Activated CD4-positive, alpha-beta T cell treated with anti-CD3 and anti-CD28 coated beads for 36 hours (primary cell): ENCODE data around the gene VEPH1. TPM values are rescaled to one million over a fixed set of nuclear protein-coding genes. Genes with fewer than 3 reads are reported as not detected.
A peak's percentile ranks its signal among the peaks of the same experiment; 100 is the strongest.

ENCODE experiments used
- ATAC-seq: fragments of 200-7000 bp; cut with Tn5 transposase; one replicate; pipeline ENCODE4 v1.10.0; 2021; ENCODE audit warnings: mild to moderate bottlenecking, moderate library complexity
- CTCF ChIA-PET: fragments of 350-600 bp; sonication (Branson Sonifier 250); formaldehyde crosslinking; loops from one replicate; lab custom pipeline; 2021; ENCODE audit warnings: antibody characterized with exemption; lab: Charles Lee
- POLR2A ChIA-PET: fragments of 350-600 bp; sonication (Branson Sonifier 250); formaldehyde crosslinking; loops from one replicate; lab custom pipeline; 2021; ENCODE audit warnings: antibody characterized with exemption, inconsistent platforms; lab: Charles Lee
- DNase-seq: peaks from one replicate; pipeline ENCODE4 v3.0.0-alpha.2; 2020
- H3K27ac Mint-ChIP-seq: one replicate; pipeline ENCODE4 v1.8.0; 2021; ENCODE audit warnings: mixed read lengths
- H3K27me3 Mint-ChIP-seq: one replicate; pipeline ENCODE4 v1.8.0; 2021; ENCODE audit warnings: mixed read lengths
- H3K36me3 Mint-ChIP-seq: one replicate; pipeline ENCODE4 v1.8.0; 2021; ENCODE audit warnings: low read depth, mixed read lengths
- H3K4me1 Mint-ChIP-seq: one replicate; pipeline ENCODE4 v1.8.0; 2021; ENCODE audit warnings: mixed read lengths
- H3K4me3 Mint-ChIP-seq: one replicate; pipeline ENCODE4 v1.8.0; 2021; ENCODE audit warnings: mild to moderate bottlenecking, moderate library complexity, mixed read lengths
- H3K9me3 Mint-ChIP-seq: one replicate; pipeline ENCODE4 v1.8.0; 2021; ENCODE audit warnings: low read depth, mixed read lengths
- intact Hi-C, 2 experiments: fragments of 100-400 bp; cut with DNase I in 1 of 2; cut with micrococcal nuclease in 1 of 2; formaldehyde crosslinking; loops; one replicate each; pipeline versions ENCODE4 v1.14.2 to v1.15.1; 2022 to 2024; cut with DNase I, micrococcal nuclease
- total RNA-seq, 2 experiments: library from RNA; stranded (reverse); gene quantifications; one replicate each; pipeline ENCODE4 v1.2.3, GENCODE V29; 2021

Gene VEPH1
- total RNA-seq = not detected

DNA sequence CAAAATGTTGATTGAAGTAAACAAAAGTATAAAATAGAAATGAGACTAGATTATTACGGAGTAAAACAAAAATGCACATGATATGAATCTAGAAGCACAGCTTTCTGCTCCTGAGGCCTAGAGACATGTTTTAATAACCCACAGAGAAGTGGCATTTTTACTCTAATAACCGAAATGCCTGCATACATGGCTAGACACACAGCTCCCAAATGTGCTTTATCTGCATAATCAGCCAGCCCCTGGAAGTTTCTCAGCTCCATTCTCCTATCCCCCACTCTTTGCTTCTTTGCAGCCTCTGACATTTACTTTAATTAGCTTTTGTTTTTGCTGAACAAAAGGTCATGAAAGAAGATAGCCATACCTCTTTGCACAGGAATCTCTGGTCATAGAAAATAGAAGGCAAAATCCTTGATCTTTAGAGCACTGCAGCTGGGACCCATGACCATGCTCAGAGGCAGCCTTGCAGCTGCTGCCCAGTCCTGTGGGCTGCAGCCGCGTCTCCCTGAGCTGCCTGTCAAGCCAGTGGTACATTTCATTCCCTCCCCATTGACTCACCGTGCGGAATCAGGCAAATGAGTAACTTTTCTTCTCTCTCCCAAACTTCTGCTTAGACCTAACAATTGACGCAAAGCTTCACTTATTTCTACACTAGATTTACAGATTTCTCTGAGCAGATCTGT, at the start of gene VEPH1:
VEPH1 (minus strand) TSS at position 501 of the 680 bp plus-strand sequence. CDS start 8,067 bp downstream, outside the sequence.
- POLR2A ChIA-PET = interaction anchor here (0.7 kb wide), 1 partner anchor 104 kb away, joined by 3 read pairs; no protein-coding TSS in a partner anchor
- Mint-ChIP-seq H3K27me3 (peaks cover 28% of the 10 kb centered on the region), H3K36me3 (no peaks in the 10 kb centered on the region), H3K27ac (no peak within 1 kb of the TSS), H3K4me3 (no peak within 1 kb of the TSS), H3K9me3 (no peaks in the 10 kb centered on the region), H3K4me1 (peaks cover 6% of the 10 kb centered on the region)
- CTCF ChIA-PET = interaction anchor here (0.8 kb wide), 1 partner anchor 299 kb away, joined by 3 read pairs; no protein-coding TSS in a partner anchor
- ATAC-seq (no peak), DNase-seq (no peak)
- intact Hi-C loops = no loop called here

DNA sequence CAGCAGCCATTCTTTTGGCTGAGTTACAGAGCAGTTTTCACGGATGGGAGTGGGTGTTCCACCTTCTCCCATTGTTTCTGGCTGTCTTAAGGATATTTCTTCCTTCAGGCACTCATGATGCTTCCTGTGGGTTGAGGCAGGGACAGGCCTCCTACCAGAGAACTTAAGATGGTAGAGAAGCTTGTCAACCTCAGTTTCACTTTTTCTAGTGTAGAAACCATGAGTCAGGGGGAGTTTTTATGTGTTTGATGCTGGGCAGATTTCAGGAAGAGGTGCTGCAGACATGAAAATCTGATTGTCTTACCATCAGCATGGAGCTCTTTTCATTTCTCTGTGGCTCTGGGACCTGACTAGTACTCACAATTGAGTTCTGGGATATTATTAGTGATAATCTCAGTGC, 48.7 kb upstream of the VEPH1 start:
- no peaks in the 10 kb centered on the region for H3K36me3 Mint-ChIP-seq
- intact Hi-C loops = no loop called here
- H3K27ac Mint-ChIP-seq = no peak overlapping the region
- H3K9me3 Mint-ChIP-seq = peaks cover 7% of the 10 kb centered on the region
- H3K27me3 Mint-ChIP-seq = peaks cover 8% of the 10 kb centered on the region
- peaks cover 2% of the 10 kb centered on the region for H3K4me1 Mint-ChIP-seq
- DNase-seq (no peak), ATAC-seq (peak; percentile 73)
- no peak overlapping the region for H3K4me3 Mint-ChIP-seq
- ChIA-PET CTCF (interaction anchor here (0.7 kb wide), 1 partner anchor 199 kb away, joined by 5 read pairs; no protein-coding TSS in a partner anchor), POLR2A (no interaction called here)

DNA sequence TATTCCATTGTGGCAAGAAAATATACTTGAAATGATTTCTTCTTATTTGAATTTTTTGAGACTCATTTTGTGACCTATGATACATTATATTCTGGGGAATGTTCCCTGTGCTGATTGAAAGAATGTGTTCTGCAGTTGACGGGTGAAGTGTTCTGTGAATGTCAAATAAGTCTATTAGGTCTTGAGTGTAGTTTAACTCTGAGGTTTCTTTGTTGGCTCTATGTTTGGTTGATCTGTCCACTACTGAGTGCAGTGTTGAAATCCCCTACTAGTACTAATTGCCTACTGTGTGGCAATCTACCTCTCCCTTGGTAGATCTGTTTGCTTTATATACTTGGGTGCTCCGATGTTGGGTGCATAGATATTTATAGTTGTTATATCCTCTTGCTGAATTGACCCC, 46.3 kb upstream of the VEPH1 start:
- peaks cover 6% of the 10 kb centered on the region for H3K9me3 Mint-ChIP-seq
- DNase-seq (no peak), ATAC-seq (no peak)
- peaks cover 2% of the 10 kb centered on the region for H3K4me1 Mint-ChIP-seq
- intact Hi-C loops = no loop called here
- ChIA-PET CTCF (no interaction called here), POLR2A (no interaction called here)
- peaks cover 7% of the 10 kb centered on the region for H3K27me3 Mint-ChIP-seq
- no peaks in the 10 kb centered on the region for H3K36me3 Mint-ChIP-seq
- no peak overlapping the region for H3K4me3 Mint-ChIP-seq
- H3K27ac Mint-ChIP-seq = no peak overlapping the region

DNA sequence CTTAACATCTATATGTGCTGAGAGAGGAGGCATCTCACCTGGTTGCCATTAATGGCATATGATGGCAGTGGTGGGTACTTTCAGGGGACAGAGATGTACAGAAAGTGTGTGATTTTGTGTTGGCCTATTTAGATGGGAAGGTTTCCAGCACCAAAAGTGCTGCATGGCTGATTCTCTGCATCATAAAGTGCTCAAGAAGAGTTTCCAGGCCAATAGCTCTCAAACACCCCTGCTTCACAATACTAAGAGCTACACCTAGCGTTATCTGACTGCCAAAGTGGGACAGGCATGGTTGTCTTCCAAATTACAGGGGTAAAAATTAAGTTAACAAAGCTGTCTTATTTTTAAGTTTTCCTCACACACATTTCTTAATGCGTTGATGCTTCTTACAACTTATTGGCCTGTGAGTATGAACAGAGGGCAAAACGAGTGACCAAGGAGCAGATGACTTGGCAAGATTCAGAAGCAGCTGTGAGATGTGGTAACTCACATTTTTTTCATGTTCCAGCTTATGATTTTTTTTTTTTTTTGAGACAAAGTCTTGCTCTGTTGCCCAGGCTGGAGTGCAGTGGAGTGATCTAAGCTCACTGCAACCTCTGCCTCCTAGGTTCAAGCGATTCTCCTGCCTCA, 41.4 kb upstream of the VEPH1 start:
- POLR2A ChIA-PET = no interaction called here
- DNase-seq = no peak
- peaks cover 33% of the 10 kb centered on the region for H3K27me3 Mint-ChIP-seq
- no peak overlapping the region for H3K4me3 Mint-ChIP-seq
- intact Hi-C loops = no loop called here
- CTCF ChIA-PET = interaction anchor here (0.6 to 1.8 kb wide), 4 partner anchors 12 to 1984 kb away, joined by 3 to 6 read pairs (median 3); no protein-coding TSS in a partner anchor
- no peak overlapping the region for H3K27ac Mint-ChIP-seq
- H3K36me3 Mint-ChIP-seq = no peaks in the 10 kb centered on the region
- ATAC-seq = no peak
- H3K9me3 Mint-ChIP-seq = peaks cover 2% of the 10 kb centered on the region
- H3K4me1 Mint-ChIP-seq = no peaks in the 10 kb centered on the region

DNA sequence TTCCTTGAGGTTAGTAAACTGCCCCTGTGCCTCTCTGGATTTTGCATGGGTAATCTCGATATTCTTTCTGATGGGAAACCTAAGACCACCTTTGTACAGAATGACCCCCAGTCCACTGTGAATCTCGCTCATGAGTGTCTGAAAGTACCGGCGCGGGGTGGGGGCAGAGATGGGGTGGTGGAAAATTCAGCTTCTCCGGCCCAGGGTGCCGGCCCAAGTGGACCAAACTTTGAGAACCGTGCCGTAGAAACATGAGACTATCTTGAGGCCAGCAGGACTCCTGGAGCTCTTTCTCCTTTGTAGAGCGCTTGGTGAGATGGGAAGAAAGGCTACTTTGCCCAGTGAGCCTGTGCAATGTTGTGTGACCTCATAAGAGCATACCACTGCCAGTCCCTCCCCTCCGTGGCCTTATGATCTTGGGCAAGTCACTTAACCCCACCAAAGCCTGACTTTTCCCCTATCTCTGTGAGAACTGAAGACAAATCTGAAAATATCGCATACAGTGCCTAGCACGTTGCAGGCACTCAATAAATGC, 40.4 kb upstream of the VEPH1 start:
- ChIA-PET CTCF (interaction anchor here (0.9 to 1.2 kb wide), 2 partner anchors 11 kb away, joined by 3 to 4 read pairs; no protein-coding TSS in a partner anchor), POLR2A (no interaction called here)
- Mint-ChIP-seq H3K4me3 (no peak overlapping the region), H3K27me3 (peaks cover 33% of the 10 kb centered on the region), H3K9me3 (peaks cover 2% of the 10 kb centered on the region), H3K27ac (no peak overlapping the region), H3K36me3 (no peaks in the 10 kb centered on the region), H3K4me1 (no peaks in the 10 kb centered on the region)
- intact Hi-C loops = no loop called here
- ATAC-seq = no peak
- DNase-seq = no peak

DNA sequence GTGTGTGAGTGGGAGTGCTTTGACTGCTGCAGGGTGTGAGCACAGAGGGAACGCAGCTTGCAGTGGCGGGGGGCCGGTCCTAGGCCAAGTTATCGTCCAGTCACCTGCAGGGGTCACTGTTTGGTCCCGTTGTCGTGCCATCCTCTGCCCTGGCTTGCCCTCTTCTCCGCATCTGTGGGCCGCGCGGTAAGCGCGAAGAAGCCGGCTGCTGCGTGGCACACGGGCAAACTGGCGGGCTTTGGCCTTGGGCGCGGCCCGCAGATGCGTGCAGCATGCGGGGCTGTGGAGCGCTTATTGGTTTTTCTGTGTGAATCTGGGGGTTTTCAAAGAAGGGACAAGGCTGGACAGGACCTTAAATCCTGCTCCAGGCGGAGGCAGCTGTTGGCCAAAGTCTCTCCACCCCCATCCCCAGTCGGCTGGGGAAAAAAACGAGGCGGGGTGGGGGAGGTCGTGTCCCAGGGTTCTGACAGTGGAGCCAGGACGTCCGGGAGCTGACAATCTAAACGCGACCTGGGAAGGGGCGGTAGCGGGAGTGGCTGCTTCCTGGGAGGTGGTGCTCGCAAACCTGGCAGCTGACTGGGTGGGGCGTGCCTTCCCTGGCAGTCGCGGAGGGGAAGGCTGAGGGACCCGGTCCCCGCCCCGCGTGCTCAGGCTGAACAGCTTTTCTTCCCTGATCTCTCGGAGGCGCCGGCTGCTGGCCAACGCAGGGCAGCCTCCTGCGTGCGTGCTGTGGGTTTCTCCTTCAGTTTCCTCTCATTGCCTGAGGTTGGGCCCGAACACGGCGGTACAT, 39.7 kb upstream of the VEPH1 start:
- ChIA-PET CTCF (interaction anchor here (0.9 to 1.2 kb wide), 2 partner anchors 10 to 11 kb away, joined by 3 to 4 read pairs; no protein-coding TSS in a partner anchor), POLR2A (no interaction called here)
- Mint-ChIP-seq H3K4me1 (no peaks in the 10 kb centered on the region), H3K4me3 (no peak overlapping the region), H3K36me3 (no peaks in the 10 kb centered on the region), H3K27me3 (peaks cover 32% of the 10 kb centered on the region), H3K9me3 (peaks cover 2% of the 10 kb centered on the region), H3K27ac (no peak overlapping the region)
- ATAC-seq (no peak), DNase-seq (peak; percentile 9)
- intact Hi-C loops = no loop called here

DNA sequence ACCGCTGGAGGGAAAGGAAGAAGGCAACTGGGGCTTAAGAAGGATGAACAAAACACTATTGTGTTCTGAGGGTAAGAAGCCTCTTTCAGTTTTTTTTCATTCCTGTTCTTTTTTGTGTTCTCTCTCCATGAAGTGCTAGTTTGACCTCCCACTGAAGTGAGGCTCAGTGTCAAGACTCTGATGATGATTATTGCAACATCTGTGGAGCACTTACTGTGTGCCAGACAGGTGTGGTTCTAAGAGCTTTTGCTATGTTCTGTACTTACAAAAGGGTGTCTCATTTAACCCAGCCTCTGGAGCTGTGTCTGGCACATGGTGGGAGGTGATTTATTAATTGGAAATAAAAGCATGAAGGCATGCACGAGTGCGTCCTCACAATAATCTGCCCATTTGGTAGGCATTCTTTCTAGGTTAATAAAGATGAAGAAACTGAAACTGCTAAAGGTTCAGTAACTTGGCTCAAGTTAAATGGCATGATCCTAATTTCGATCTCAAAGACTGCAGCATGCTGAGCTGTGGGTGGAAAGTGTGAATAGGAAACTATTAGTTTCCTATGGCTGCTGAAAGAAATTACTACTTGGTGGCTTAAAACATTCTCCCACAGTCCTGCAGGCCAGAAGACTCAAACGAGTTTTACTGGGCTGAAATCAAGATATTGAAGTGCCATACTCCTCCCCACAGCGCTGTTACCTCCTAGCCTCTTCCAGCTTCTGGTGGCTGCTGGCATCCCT, 38.5 kb upstream of the VEPH1 start:
- Mint-ChIP-seq H3K4me1 (no peaks in the 10 kb centered on the region), H3K36me3 (no peaks in the 10 kb centered on the region), H3K9me3 (peaks cover 2% of the 10 kb centered on the region), H3K27ac (no peak overlapping the region), H3K4me3 (no peak overlapping the region), H3K27me3 (peaks cover 33% of the 10 kb centered on the region)
- POLR2A ChIA-PET = no interaction called here
- no peak for DNase-seq
- CTCF ChIA-PET = no interaction called here
- intact Hi-C loops = no loop called here
- no peak for ATAC-seq

DNA sequence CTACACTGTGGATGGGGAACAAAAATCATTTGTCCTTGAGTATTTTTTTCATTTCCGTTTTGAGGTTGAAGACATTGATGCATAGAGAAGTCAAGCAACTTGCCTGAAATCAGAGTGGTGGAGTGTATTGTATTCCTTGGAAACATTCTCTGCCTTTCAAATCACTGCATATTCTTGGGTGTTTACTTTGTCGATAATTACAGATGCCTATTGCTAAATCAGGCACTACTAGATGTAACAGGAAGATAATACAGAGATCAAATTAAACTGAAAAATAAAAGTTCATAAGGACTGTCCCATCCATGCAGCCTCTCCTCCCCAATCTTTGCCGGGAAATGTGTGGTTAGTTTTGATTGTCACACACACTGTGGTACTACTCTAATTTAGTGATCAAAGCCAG, 37.4 kb upstream of the VEPH1 start:
- ATAC-seq = no peak
- H3K9me3 Mint-ChIP-seq = peaks cover 2% of the 10 kb centered on the region
- ChIA-PET CTCF (interaction anchor here (1.4 kb wide), 1 partner anchor 32 kb away, joined by 4 read pairs; no protein-coding TSS in a partner anchor), POLR2A (no interaction called here)
- DNase-seq = no peak
- no peaks in the 10 kb centered on the region for H3K4me1 Mint-ChIP-seq
- H3K36me3 Mint-ChIP-seq = no peaks in the 10 kb centered on the region
- no peak overlapping the region for H3K4me3 Mint-ChIP-seq
- no peak overlapping the region for H3K27ac Mint-ChIP-seq
- intact Hi-C loops = no loop called here
- peaks cover 33% of the 10 kb centered on the region for H3K27me3 Mint-ChIP-seq

DNA sequence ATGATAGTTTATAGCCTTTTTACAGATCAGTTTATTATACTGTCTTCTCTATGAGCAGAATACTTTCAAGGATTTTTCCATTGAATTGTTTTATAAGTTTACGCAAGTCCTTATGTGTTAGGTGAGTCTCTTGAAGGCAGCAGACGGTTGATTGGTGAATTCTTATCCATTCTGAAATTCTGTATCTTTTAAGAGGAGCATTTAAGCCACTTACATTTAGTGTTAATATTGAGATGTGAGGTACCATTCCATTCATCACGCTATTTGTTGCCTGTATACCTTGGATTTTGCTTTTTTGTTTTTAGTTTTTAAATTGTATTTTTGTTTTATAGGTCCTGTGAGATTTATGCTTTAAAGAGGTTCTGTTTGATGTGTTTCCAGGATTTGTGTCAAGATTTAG, 32.5 kb upstream of the VEPH1 start:
- Mint-ChIP-seq H3K27ac (no peak overlapping the region), H3K27me3 (peaks cover 8% of the 10 kb centered on the region), H3K9me3 (no peaks in the 10 kb centered on the region), H3K4me1 (no peaks in the 10 kb centered on the region), H3K4me3 (no peak overlapping the region), H3K36me3 (no peaks in the 10 kb centered on the region)
- ATAC-seq (no peak), DNase-seq (no peak)
- intact Hi-C loops = no loop called here
- POLR2A ChIA-PET = no interaction called here
- CTCF ChIA-PET = interaction anchor here (2.5 kb wide), 1 partner anchor 37 kb away, joined by 12 read pairs; no protein-coding TSS in a partner anchor

DNA sequence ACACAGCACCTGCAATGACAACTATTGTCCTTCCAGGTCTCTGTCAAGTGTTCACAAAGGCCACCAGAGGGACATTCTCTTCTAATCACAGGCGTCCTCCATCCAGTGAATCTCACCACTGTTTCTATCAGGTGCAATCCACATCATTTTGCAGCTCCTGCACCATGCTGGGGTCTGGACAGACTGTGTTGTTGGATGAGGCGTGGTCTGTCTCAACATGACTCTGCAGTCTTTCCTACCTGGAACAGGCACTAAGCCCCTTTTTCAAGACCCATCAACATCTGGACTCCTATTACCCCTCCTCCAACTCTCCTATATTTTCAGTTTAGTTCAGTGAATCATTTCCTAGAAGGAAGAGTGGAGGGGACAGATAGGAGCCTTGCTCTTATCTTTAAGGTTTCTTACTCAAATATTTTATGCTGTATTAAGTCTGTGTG, 31.5 kb upstream of the VEPH1 start:
- Mint-ChIP-seq H3K4me1 (no peaks in the 10 kb centered on the region), H3K36me3 (no peaks in the 10 kb centered on the region), H3K27ac (no peak overlapping the region), H3K4me3 (no peak overlapping the region), H3K27me3 (peaks cover 2% of the 10 kb centered on the region), H3K9me3 (no peaks in the 10 kb centered on the region)
- POLR2A ChIA-PET = no interaction called here
- CTCF ChIA-PET = interaction anchor here (0.6 to 6.1 kb wide), 2 partner anchors 39 to 69 kb away, joined by 3 to 114 read pairs; no protein-coding TSS in a partner anchor
- ATAC-seq (no peak), DNase-seq (no peak)
- intact Hi-C loops = loop anchor here in 1 of 2 experiments (5.0 kb wide), 1 partner anchor 898 kb away; no protein-coding TSS in a partner anchor
